Mesenchymal stem cell (in vitro differentiated cells and primary cell): ENCODE data around the gene TSACC.

Source experiments
- DNase-seq: peaks from one replicate; pipeline ENCODE4 v3.0.0-alpha.2; 2013
- H2AFZ ChIP-seq: one replicate; pipeline ENCODE4 v1.6.1; 2013; ENCODE audit warnings: low read depth, mild to moderate bottlenecking, control low read depth, inconsistent platforms, low read length, moderate library complexity
- H2AK5ac ChIP-seq: 2 replicates; pipeline ENCODE4 v1.6.1; 2013; ENCODE audit warnings: low read length, moderate library complexity, mild to moderate bottlenecking, inconsistent platforms; ENCODE audit not compliant: severe bottlenecking
- H2BK120ac ChIP-seq: one replicate; pipeline ENCODE4 v1.6.1; 2013; ENCODE audit warnings: low read depth, mild to moderate bottlenecking, inconsistent platforms, low read length, moderate library complexity
- H2BK12ac ChIP-seq, 2 experiments: one replicate each; pipeline ENCODE4 v1.6.1; 2013; ENCODE audit warnings: inconsistent platforms in 2 of 2, low read length in 2 of 2, mild to moderate bottlenecking in 2 of 2, moderate library complexity in 2 of 2, control low read depth in 1 of 2
- H2BK15ac ChIP-seq: one replicate; pipeline ENCODE4 v1.6.1; 2013; ENCODE audit warnings: mild to moderate bottlenecking, low read depth, inconsistent platforms; ENCODE audit not compliant: poor library complexity, severe bottlenecking
- H2BK5ac ChIP-seq: 2 replicates; pipeline ENCODE4 v1.6.1; 2013; ENCODE audit warnings: low read depth, mild to moderate bottlenecking, low read length, control low read depth, inconsistent platforms; ENCODE audit not compliant: poor library complexity, severe bottlenecking
- H3K14ac ChIP-seq, 2 experiments: one replicate each; pipeline ENCODE4 v1.6.1; 2013; ENCODE audit warnings: inconsistent platforms in 2 of 2, low read length in 2 of 2, control low read depth in 1 of 2, mild to moderate bottlenecking in 1 of 2, moderate library complexity in 1 of 2
- H3K18ac ChIP-seq, 2 experiments: one replicate each; pipeline ENCODE4 v1.6.1; 2013; ENCODE audit warnings: inconsistent platforms in 2 of 2, low read length in 2 of 2, control low read depth in 1 of 2, low read depth in 1 of 2, mild to moderate bottlenecking in 1 of 2
- H3K23ac ChIP-seq, 2 experiments: one replicate each; pipeline ENCODE4 v1.6.1; 2013; ENCODE audit warnings: inconsistent platforms in 2 of 2, low read length in 2 of 2, mild to moderate bottlenecking in 2 of 2, moderate library complexity in 2 of 2, control low read depth in 1 of 2
- H3K27ac ChIP-seq: 2 replicates; pipeline ENCODE4 v1.5.1; 2013; ENCODE audit warnings: mild to moderate bottlenecking, moderate library complexity, low read length, control low read depth, inconsistent platforms; ENCODE audit not compliant: poor library complexity, severe bottlenecking
- H3K27me3 ChIP-seq, 2 experiments: 2 replicates each; pipeline versions ENCODE4 v1.6.1 to v1.7.0; 2013; ENCODE audit warnings: low read length in 2 of 2, mild to moderate bottlenecking in 2 of 2, moderate library complexity in 2 of 2, control low read depth in 1 of 2, inconsistent platforms in 1 of 2; ENCODE audit not compliant: control insufficient read depth in 1 of 2, insufficient read depth in 1 of 2
- H3K36me3 ChIP-seq, 2 experiments: 2 replicates each; pipeline versions ENCODE4 v1.6.1 to v1.7.0; 2013; ENCODE audit warnings: low read length in 2 of 2, control low read depth in 1 of 2, inconsistent platforms in 1 of 2, low read depth in 1 of 2, mild to moderate bottlenecking in 1 of 2; ENCODE audit not compliant: insufficient read depth in 2 of 2, control insufficient read depth in 1 of 2
- H3K4ac ChIP-seq, 2 experiments: one replicate each; pipeline ENCODE4 v1.6.1; 2013; ENCODE audit warnings: inconsistent platforms in 2 of 2, low read length in 2 of 2, mild to moderate bottlenecking in 2 of 2, moderate library complexity in 2 of 2, control low read depth in 1 of 2, low read depth in 1 of 2
- H3K4me1 ChIP-seq: 2 replicates; pipeline ENCODE4 v1.6.1; 2013; ENCODE audit warnings: low read depth, low read length, control low read depth; ENCODE audit not compliant: control insufficient read depth, insufficient read depth
- H3K4me2 ChIP-seq: 2 replicates; pipeline ENCODE4 v1.6.1; 2013; ENCODE audit warnings: low read length, mild to moderate bottlenecking, inconsistent platforms; ENCODE audit not compliant: poor library complexity, severe bottlenecking
- H3K4me3 ChIP-seq, 2 experiments: 2 replicates each; pipeline versions ENCODE4 v1.5.1 to v1.7.0; 2013; ENCODE audit warnings: low read length in 2 of 2, mild to moderate bottlenecking in 2 of 2, control low read depth in 1 of 2, low read depth in 1 of 2; ENCODE audit not compliant: insufficient read depth in 1 of 2
- H3K79me1 ChIP-seq: replicated peaks from 2 replicates; pipeline ENCODE4 v1.6.1; 2013; ENCODE audit warnings: mild to moderate bottlenecking, control low read depth, low read length, inconsistent platforms; ENCODE audit not compliant: poor library complexity, severe bottlenecking
- H3K9ac ChIP-seq: 2 replicates; pipeline ENCODE4 v1.7.0; 2013; ENCODE audit warnings: mild to moderate bottlenecking, low read length, moderate library complexity
- H3K9me3 ChIP-seq: 2 replicates; pipeline ENCODE4 v1.7.0; 2013; ENCODE audit warnings: mild to moderate bottlenecking, low read length; ENCODE audit not compliant: control insufficient read depth
- H4K8ac ChIP-seq: one replicate; pipeline ENCODE4 v1.6.1; 2013; ENCODE audit warnings: inconsistent platforms, mild to moderate bottlenecking, low read length, moderate library complexity
- H4K91ac ChIP-seq: one replicate; pipeline ENCODE4 v1.6.1; 2013; ENCODE audit warnings: mild to moderate bottlenecking, low read length, inconsistent platforms
- WGBS: methylation state at CpG from one replicate; pipeline ENCODE4 v1.1.7; 2013; ENCODE audit warnings: mixed read lengths; 5-methylcytosine and 5-hydroxymethylcytosine counted together

The TSACC gene

DNA sequence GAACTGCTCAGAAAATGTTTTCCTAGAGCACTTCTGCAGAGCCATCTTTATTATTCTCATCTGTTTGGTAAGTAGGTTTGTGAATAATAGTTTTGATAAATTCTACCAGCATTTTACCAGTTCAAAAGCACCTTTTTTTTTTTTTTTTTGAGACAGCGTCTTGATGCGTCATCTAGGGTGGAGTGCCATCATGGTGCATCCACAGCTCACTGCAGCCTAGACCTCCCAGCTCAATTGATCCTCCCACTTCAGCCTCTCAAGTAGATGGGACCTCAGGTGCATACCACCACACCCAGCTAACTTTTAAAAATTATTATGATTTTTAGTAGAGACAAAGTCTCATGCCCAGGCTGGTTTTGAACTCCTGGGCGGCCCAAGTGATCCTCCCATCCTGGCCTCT, 20.9 kb downstream of the TSACC start:
- Histone ChIP-seq H3K4me1 (peaks cover 5% of the 10 kb centered on the region), H3K9ac (no peak overlapping the region), H3K36me3 (no peaks in the 10 kb centered on the region), H2AK5ac (no peak overlapping the region), H4K8ac (no peak overlapping the region), H3K79me1 (no peaks in the 10 kb centered on the region), H3K4me3 (no peak overlapping the region), H2BK120ac (no peak overlapping the region), H3K9me3 (no peaks in the 10 kb centered on the region), H3K4ac (no peak overlapping the region), H2AFZ (no peak overlapping the region), H3K27me3 (peaks cover 44 to 51% of the 10 kb centered on the region in 2 experiments), H3K4me2 (no peak overlapping the region), H3K27ac (no peak overlapping the region), H4K91ac (no peak overlapping the region), H2BK12ac (no peak overlapping the region), H3K23ac (no peak overlapping the region), H2BK15ac (no peak overlapping the region), H2BK5ac (no peak overlapping the region), H3K18ac (no peak overlapping the region), H3K14ac (no peak overlapping the region)
- DNase-seq, result no peak
- 71% methylated on average over 3 of the region's 3 CpGs for WGBS

DNA sequence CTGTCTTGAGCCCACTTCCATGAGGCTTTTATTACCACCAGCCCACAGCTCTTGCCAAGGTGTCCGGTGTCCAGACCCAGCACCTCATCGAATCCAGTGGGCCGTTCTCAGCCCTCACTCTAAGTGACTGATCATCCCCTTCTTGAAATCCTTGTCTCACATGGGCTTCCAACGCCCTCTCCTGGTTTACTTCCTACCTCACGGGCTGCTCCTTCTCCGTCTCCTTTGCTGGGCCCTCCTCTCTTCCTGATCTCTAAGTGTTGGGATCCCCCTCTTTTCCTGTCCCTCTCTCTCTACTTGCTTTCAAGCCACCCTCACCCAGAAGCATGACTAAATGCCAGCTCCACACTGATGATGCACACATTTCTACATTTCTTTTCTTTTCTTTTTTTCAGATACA, 21.6 kb downstream of the TSACC start:
- Histone ChIP-seq H3K9ac (no peak overlapping the region), H3K23ac (no peak overlapping the region), H4K8ac (no peak overlapping the region), H2AK5ac (no peak overlapping the region), H2BK120ac (no peak overlapping the region), H3K18ac (no peak overlapping the region), H3K36me3 (no peaks in the 10 kb centered on the region), H2AFZ (no peak overlapping the region), H3K4ac (no peak overlapping the region), H3K27ac (no peak overlapping the region), H3K4me3 (no peak overlapping the region), H3K4me1 (peaks cover 5% of the 10 kb centered on the region), H3K27me3 (peaks cover 44 to 51% of the 10 kb centered on the region in 2 experiments), H2BK12ac (no peak overlapping the region), H2BK5ac (no peak overlapping the region), H3K14ac (no peak overlapping the region), H2BK15ac (no peak overlapping the region), H3K9me3 (no peaks in the 10 kb centered on the region), H3K4me2 (no peak overlapping the region), H3K79me1 (no peaks in the 10 kb centered on the region), H4K91ac (no peak overlapping the region)
- WGBS, result 30% methylated on average over 6 of the region's 6 CpGs
- peak; percentile 30 for DNase-seq

DNA sequence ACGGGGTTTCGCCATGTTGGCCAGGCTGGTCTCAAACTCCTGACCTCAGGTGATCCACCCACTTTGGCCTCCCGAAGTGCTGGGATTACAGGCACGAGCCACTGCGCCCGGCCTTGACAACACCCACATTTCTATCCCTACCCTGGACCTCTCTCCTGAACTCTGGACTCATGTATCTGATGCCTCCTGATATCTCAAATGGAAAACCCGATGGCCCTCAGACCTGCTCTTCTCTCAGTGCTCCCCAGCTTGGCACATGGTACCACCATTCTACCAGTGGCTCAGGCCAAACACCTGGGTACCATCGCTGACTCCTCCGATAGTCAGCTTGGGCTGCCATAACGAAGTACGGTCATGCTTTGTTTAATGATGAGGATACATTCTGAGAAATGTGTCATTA, 22.2 kb downstream of the TSACC start:
- no peak overlapping the region for H2BK120ac ChIP-seq
- no peaks in the 10 kb centered on the region for H3K79me1 ChIP-seq
- H2AK5ac ChIP-seq, result no peak overlapping the region
- H4K91ac ChIP-seq, result no peak overlapping the region
- H3K14ac ChIP-seq, result no peak overlapping the region
- WGBS, result 96% methylated on average over 11 of the region's 11 CpGs
- H3K27me3 ChIP-seq, result peaks cover 44 to 55% of the 10 kb centered on the region in 2 experiments
- H3K9ac ChIP-seq, result no peak overlapping the region
- H3K4ac ChIP-seq, result no peak overlapping the region
- no peak overlapping the region for H2BK5ac ChIP-seq
- no peak overlapping the region for H3K4me2 ChIP-seq
- DNase-seq, result no peak
- no peak overlapping the region for H2AFZ ChIP-seq
- H3K9me3 ChIP-seq, result no peaks in the 10 kb centered on the region
- no peak overlapping the region for H3K18ac ChIP-seq
- no peaks in the 10 kb centered on the region for H3K36me3 ChIP-seq
- peaks cover 5% of the 10 kb centered on the region for H3K4me1 ChIP-seq
- no peak overlapping the region for H3K27ac ChIP-seq
- no peak overlapping the region for H3K23ac ChIP-seq
- H4K8ac ChIP-seq, result no peak overlapping the region
- H2BK15ac ChIP-seq, result no peak overlapping the region
- no peak overlapping the region for H3K4me3 ChIP-seq
- H2BK12ac ChIP-seq, result no peak overlapping the region

DNA sequence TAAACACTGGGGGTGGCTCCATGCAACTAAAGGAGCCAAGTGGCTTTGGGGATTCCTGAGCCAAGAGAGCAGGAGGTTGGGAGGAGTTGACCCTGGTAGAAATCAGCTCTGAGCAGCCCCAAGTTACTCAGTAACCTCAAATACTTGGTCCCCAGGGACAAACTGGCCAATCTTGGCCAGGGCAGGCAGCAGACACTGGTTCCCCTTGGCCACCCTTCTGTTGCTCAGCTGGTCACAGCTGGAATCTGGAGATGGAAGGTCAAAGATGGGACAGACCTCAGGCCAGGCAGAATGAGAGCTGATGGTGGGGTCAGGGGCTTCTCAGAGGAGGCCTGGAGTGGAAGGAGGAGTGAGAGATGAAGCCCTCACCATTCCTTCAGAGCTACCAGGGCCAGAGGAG, 27.4 kb downstream of the TSACC start:
- H3K36me3 ChIP-seq, result no peaks in the 10 kb centered on the region
- H3K18ac ChIP-seq, result no peak overlapping the region
- H3K23ac ChIP-seq, result no peak overlapping the region
- no peak overlapping the region for H3K4me3 ChIP-seq
- H3K9me3 ChIP-seq, result no peaks in the 10 kb centered on the region
- peaks cover 55 to 56% of the 10 kb centered on the region in 2 experiments for H3K27me3 ChIP-seq
- no peak overlapping the region for H4K8ac ChIP-seq
- DNase-seq, result no peak
- no peaks in the 10 kb centered on the region for H3K79me1 ChIP-seq
- no peak overlapping the region for H2BK15ac ChIP-seq
- no peak overlapping the region for H3K9ac ChIP-seq
- H2BK12ac ChIP-seq, result no peak overlapping the region
- no peak overlapping the region for H2BK120ac ChIP-seq
- H3K4ac ChIP-seq, result no peak overlapping the region
- H2AFZ ChIP-seq, result no peak overlapping the region
- no peak overlapping the region for H2BK5ac ChIP-seq
- H2AK5ac ChIP-seq, result no peak overlapping the region
- no peak overlapping the region for H3K14ac ChIP-seq
- H4K91ac ChIP-seq, result no peak overlapping the region
- peaks cover 10% of the 10 kb centered on the region for H3K4me1 ChIP-seq
- H3K4me2 ChIP-seq, result no peak overlapping the region
- no peak overlapping the region for H3K27ac ChIP-seq
